ENCODE data around the gene F2R.

DNA sequence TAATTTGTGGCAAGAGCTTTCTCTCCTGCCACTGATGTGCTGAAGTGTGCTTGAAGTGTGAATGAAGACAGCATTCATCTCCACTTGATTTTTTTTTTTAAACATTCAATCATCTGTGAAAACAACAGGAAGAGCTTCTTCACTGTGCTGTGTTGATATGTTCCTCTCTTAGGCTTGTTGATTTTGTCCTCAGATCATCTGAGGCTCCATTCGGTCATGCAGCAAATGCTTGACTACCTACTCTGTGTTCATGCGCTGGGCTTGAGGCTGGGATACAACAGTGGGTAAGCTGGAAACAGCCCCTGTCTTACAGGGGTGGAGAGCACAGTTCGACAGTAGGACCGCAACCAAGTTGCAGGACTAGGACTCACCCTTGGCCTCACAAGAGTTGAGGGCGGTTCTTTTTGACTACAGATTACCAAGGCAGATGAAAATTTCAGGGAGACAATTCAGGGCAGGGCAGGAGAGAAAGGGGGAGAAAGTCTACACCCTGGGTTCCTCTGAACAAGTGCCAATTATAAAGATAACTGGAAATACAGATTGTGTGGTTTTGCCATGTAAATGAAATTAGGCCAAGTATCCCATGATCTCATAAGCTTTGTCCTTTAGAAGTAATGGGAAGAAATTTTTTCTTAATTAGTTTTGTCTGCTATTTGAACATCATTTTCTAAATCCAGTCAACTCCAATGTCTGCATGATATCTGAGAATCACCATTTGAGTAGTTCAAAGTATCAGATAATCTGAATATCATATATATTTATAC, 31.0 kb upstream of the F2R start:
- TF ChIP-seq CTCF (IDR thresholded peaks at IDR 0.05; ENCODE audit: low read length) (no peak), EZH2 (optimal IDR thresholded peaks at IDR 0.05; ENCODE audit: low read depth, low read length) (no peak)

Data from MM.1S (cell line).